ENCODE data around the gene ATP13A4. TPM values are rescaled to one million over a fixed set of nuclear protein-coding genes. Genes with fewer than 3 reads are reported as not detected.

ATP13A4 gene
- polyA plus RNA-seq, 3 donors = 0.08 to 0.21 (median 0.19) TPM

DNA sequence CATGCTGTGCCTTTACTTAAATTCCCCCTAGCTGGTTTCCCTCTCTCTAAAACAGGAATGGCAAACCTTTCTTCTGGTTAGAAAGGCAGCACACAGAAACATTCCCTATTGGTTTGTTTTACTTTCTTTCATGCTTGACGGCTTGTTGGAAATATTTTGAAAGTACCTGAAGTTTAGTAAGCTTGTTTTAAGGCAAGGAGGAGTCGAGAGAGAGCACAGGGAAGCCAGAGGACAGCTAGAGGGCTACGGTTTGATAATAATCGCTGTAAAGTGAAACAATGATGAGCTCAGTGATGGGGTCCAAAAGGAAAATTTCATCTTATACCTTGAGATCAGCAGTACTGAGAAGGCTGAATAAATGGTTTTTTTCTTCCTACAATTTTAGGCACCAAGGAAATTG, 64.1 kb downstream of the ATP13A4 start:
- Mint-ChIP-seq H3K4me3 (no peak overlapping the region), H3K9me3 (peaks cover 0 to 3% (median 1%) of the 10 kb centered on the region in 7 donors), H3K4me1 (peaks cover 14% of the 10 kb centered on the region), H3K36me3 (no peaks in the 10 kb centered on the region), H3K27ac (peak overlapping the region in 6 of 7 donors; percentile 30 to 89 (median 86)), H3K27me3 (ENCODE audit: low read depth in 3 of 3) (peaks cover 0 to 2% (median 0%) of the 10 kb centered on the region in 3 donors)
- peak overlapping the region in 1 of 3 experiments; percentile 25 for H3K4me3 ChIP-seq (replicated peaks in 1 of 3; ENCODE audit: low read depth in 2 of 3, low read length in 3 of 3)
- no peaks in the 10 kb centered on the region for H3K9me3 ChIP-seq (replicated peaks in 1 of 2; ENCODE audit: control insufficient read depth in 1 of 2, insufficient read depth in 1 of 2, low read length in 2 of 2)
- peaks cover 11 to 19% of the 10 kb centered on the region in 2 donors for H3K4me1 ChIP-seq (ENCODE audit: control insufficient read depth in 1 of 2, insufficient read depth in 2 of 2, low read length in 2 of 2)
- 90% methylated on average over 3 of the region's 4 CpGs for WGBS (ENCODE audit: insufficient coverage)
- intact Hi-C loops (cut with micrococcal nuclease) = no loop called here
- H3K27ac ChIP-seq (ENCODE audit: low read depth in 1 of 2, low read length in 2 of 2) = peak overlapping the region in 1 of 2 donors; percentile 75
- no peaks in the 10 kb centered on the region for H3K79me2 ChIP-seq (ENCODE audit: insufficient read depth, low read length)
- no peaks in the 10 kb centered on the region for H3K27me3 ChIP-seq (ENCODE audit: control insufficient read depth in 2 of 2, insufficient read depth in 2 of 2, low read length in 2 of 2)
- no peak for DNase-seq
- H2AFZ ChIP-seq (ENCODE audit: insufficient read depth, low read depth, low read length, poor library complexity, severe bottlenecking) = peak overlapping the region; percentile 52
- no peaks in the 10 kb centered on the region for H4K20me1 ChIP-seq (ENCODE audit: insufficient read depth, low read length)
- H3K36me3 ChIP-seq (replicated peaks in 1 of 2; ENCODE audit: control insufficient read depth in 1 of 2, insufficient read depth in 2 of 2, low read length in 2 of 2) = no peaks in the 10 kb centered on the region
- TF ChIP-seq, protein P1, sequence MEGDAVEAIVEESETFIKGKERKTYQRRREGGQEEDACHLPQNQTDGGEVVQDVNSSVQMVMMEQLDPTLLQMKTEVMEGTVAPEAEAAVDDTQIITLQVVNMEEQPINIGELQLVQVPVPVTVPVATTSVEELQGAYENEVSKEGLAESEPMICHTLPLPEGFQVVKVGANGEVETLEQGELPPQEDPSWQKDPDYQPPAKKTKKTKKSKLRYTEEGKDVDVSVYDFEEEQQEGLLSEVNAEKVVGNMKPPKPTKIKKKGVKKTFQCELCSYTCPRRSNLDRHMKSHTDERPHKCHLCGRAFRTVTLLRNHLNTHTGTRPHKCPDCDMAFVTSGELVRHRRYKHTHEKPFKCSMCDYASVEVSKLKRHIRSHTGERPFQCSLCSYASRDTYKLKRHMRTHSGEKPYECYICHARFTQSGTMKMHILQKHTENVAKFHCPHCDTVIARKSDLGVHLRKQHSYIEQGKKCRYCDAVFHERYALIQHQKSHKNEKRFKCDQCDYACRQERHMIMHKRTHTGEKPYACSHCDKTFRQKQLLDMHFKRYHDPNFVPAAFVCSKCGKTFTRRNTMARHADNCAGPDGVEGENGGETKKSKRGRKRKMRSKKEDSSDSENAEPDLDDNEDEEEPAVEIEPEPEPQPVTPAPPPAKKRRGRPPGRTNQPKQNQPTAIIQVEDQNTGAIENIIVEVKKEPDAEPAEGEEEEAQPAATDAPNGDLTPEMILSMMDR (IDR thresholded peaks at IDR 0.05) = no peak
- H3K4me2 ChIP-seq (replicated peaks; ENCODE audit: extremely low read depth, low read length, poor library complexity, severe bottlenecking) = peak overlapping the region; percentile 33
- no peak overlapping the region for H3K9ac ChIP-seq (ENCODE audit: insufficient read depth, low read length, poor library complexity, severe bottlenecking)

DNA sequence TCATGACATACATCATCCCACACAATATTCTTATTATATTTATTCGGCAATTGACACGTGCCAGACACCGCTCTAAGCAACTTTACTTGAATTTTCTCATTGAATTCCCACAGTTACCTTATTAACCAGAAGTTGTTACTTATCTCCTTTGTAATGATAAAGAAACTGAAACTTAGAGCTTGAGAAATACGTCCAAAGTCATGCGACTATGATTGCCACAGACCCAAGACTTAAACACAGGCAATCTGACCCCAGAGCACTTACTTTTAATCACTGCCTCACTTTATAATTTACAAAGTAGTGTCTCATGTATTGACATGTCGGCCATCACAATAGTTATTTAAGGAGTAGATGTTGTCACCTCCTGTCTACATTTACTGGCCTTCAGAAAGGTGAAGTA, 64.7 kb downstream of the ATP13A4 start:
- Histone ChIP-seq H3K9ac (ENCODE audit: insufficient read depth, low read length, poor library complexity, severe bottlenecking) (no peak overlapping the region), H4K20me1 (ENCODE audit: insufficient read depth, low read length) (no peaks in the 10 kb centered on the region), H3K27me3 (ENCODE audit: control insufficient read depth in 2 of 2, insufficient read depth in 2 of 2, low read length in 2 of 2) (no peaks in the 10 kb centered on the region), H3K36me3 (replicated peaks in 1 of 2; ENCODE audit: control insufficient read depth in 1 of 2, insufficient read depth in 2 of 2, low read length in 2 of 2) (no peaks in the 10 kb centered on the region), H3K79me2 (ENCODE audit: insufficient read depth, low read length) (no peaks in the 10 kb centered on the region), H3K4me3 (replicated peaks in 1 of 3; ENCODE audit: low read depth in 2 of 3, low read length in 3 of 3) (peak overlapping the region in 1 of 3 experiments; percentile 25), H3K9me3 (replicated peaks in 1 of 2; ENCODE audit: control insufficient read depth in 1 of 2, insufficient read depth in 1 of 2, low read length in 2 of 2) (no peaks in the 10 kb centered on the region), H2AFZ (ENCODE audit: insufficient read depth, low read depth, low read length, poor library complexity, severe bottlenecking) (peak overlapping the region; percentile 52), H3K4me2 (replicated peaks; ENCODE audit: extremely low read depth, low read length, poor library complexity, severe bottlenecking) (peak overlapping the region; percentile 33), H3K4me1 (ENCODE audit: control insufficient read depth in 1 of 2, insufficient read depth in 2 of 2, low read length in 2 of 2) (peaks cover 11 to 19% of the 10 kb centered on the region in 2 donors), H3K27ac (ENCODE audit: low read depth in 1 of 2, low read length in 2 of 2) (peak overlapping the region in 1 of 2 donors; percentile 75)
- TF ChIP-seq, protein P1 (IDR thresholded peaks at IDR 0.05) = no peak
- H3K27ac Mint-ChIP-seq = peak overlapping the region in 6 of 7 donors; percentile 30 to 89 (median 86)
- peak; percentile 43 to 52 (median 47) for DNase-seq
- peaks cover 0 to 5% (median 0%) of the 10 kb centered on the region in 3 donors for H3K27me3 Mint-ChIP-seq (ENCODE audit: low read depth in 3 of 3)
- H3K4me1 Mint-ChIP-seq = peaks cover 14% of the 10 kb centered on the region
- H3K36me3 Mint-ChIP-seq = no peaks in the 10 kb centered on the region
- no peak overlapping the region for H3K4me3 Mint-ChIP-seq
- WGBS (ENCODE audit: insufficient coverage) = no CpG with 5 or more reads among the region's 6 CpGs
- intact Hi-C loops (cut with micrococcal nuclease) = no loop called here
- peaks cover 0 to 3% (median 1%) of the 10 kb centered on the region in 7 donors for H3K9me3 Mint-ChIP-seq

Measured in CD14-positive monocyte (primary cell).